ENCODE results near the gene SYNC. TPM values are rescaled to one million over a fixed set of nuclear protein-coding genes. Genes with fewer than 3 reads are reported as not detected.

Gene SYNC
- polyA plus RNA-seq, 3 donors: 0.05 TPM; not detected in 2

DNA sequence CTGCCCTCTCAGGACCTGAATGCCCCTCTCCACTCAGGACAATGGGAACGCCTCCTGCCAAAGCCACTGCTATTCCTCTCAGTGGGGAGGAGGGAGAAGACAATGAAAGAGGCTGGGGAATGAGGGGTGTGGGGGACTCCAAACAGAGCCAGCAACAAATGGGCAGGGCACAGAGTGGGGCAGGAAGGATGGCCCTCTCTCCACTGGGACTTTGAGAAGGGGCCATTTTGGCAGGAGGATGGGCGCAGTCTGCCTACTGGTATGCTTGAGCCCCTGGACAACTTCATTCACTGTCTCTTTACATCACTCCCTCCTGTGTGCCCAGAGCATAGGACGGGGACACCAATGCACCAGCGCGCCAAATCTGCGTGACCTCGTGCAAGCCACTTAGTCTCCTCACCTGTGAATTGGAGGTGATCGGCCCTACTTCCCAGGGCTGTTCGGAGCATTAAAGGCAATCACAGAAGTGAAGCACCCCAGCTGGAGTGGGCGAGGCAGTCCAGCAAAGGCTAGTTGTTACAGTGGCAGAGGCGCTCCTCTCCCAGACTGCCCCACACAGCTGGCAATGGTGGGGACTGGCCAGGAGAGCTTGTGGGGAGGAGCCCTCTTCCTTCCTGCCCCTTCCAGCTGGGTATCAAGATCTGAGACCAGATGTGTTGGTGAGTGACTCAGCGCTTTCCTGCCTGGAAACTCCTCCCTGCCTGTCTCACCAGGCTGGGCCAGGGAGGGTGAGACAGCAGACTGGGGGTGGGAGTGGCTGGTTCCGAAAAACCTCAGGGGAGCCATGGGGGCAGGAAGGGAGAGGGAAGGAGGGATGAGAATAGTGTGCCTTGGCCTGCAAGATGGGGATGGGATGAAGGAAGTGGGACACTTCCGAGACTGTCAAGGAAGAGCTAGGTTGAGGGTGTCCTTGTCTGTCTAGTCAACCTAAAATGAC lies 22.4 kb upstream of the SYNC start:
- DNase-seq: peak; percentile 23 to 69 (median 31)
- no peak overlapping the region for H3K9ac ChIP-seq (ENCODE audit: insufficient read depth, low read length, poor library complexity, severe bottlenecking)

DNA sequence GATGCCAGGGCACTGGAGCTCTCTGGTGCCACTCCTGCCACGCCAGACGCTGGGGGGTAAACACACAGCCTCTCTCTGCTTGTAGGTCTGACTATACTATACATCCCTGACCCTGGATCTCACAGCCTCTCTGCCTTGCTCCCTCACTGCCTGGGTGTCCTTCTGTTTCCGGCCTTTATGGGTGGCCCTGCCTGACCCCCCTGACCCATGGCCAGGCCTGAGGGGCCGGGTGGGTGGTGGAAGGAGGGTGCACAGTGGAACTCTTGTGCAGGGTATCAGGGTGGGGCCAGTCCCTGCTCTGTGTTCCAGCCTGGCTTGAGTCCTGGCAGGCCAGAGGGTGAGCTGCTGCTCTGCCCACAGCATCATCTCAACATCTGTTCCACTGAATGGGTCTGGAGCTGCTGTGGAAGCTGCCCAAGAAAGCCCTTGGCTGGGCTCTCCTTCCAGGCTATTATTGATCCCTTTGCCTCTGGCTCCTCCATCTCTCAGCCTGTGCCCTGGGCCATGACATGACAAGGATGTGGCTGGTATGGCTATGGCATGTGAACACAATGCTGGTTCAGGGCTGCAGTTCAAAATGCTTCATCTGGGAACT lies 17.2 kb upstream of the SYNC start:
- Mint-ChIP-seq H3K27me3 (ENCODE audit: low read depth in 3 of 3) (peaks cover 10 to 12% (median 11%) of the 10 kb centered on the region in 3 donors), H3K36me3 (no peaks in the 10 kb centered on the region), H3K27ac (peak overlapping the region in 2 of 7 donors; percentile 15 to 18), H3K4me3 (no peak overlapping the region), H3K4me1 (peaks cover 12% of the 10 kb centered on the region), H3K9me3 (no peaks in the 10 kb centered on the region)
- Histone ChIP-seq H3K9ac (ENCODE audit: insufficient read depth, low read length, poor library complexity, severe bottlenecking) (no peak overlapping the region), H3K9me3 (replicated peaks in 1 of 2; ENCODE audit: control insufficient read depth in 1 of 2, insufficient read depth in 1 of 2, low read length in 2 of 2) (no peaks in the 10 kb centered on the region), H3K79me2 (ENCODE audit: insufficient read depth, low read length) (no peaks in the 10 kb centered on the region), H3K4me2 (replicated peaks; ENCODE audit: extremely low read depth, low read length, poor library complexity, severe bottlenecking) (no peak overlapping the region), H3K36me3 (replicated peaks in 1 of 2; ENCODE audit: control insufficient read depth in 1 of 2, insufficient read depth in 2 of 2, low read length in 2 of 2) (no peaks in the 10 kb centered on the region), H2AFZ (ENCODE audit: insufficient read depth, low read depth, low read length, poor library complexity, severe bottlenecking) (no peak overlapping the region), H3K4me3 (replicated peaks in 1 of 3; ENCODE audit: low read depth in 2 of 3, low read length in 3 of 3) (no peak overlapping the region), H3K27me3 (ENCODE audit: control insufficient read depth in 2 of 2, insufficient read depth in 2 of 2, low read length in 2 of 2) (no peaks in the 10 kb centered on the region), H4K20me1 (ENCODE audit: insufficient read depth, low read length) (no peaks in the 10 kb centered on the region), H3K4me1 (ENCODE audit: control insufficient read depth in 1 of 2, insufficient read depth in 2 of 2, low read length in 2 of 2) (peaks cover 4 to 10% of the 10 kb centered on the region in 2 donors), H3K27ac (ENCODE audit: low read depth in 1 of 2, low read length in 2 of 2) (no peak overlapping the region)
- TF ChIP-seq, protein P1, sequence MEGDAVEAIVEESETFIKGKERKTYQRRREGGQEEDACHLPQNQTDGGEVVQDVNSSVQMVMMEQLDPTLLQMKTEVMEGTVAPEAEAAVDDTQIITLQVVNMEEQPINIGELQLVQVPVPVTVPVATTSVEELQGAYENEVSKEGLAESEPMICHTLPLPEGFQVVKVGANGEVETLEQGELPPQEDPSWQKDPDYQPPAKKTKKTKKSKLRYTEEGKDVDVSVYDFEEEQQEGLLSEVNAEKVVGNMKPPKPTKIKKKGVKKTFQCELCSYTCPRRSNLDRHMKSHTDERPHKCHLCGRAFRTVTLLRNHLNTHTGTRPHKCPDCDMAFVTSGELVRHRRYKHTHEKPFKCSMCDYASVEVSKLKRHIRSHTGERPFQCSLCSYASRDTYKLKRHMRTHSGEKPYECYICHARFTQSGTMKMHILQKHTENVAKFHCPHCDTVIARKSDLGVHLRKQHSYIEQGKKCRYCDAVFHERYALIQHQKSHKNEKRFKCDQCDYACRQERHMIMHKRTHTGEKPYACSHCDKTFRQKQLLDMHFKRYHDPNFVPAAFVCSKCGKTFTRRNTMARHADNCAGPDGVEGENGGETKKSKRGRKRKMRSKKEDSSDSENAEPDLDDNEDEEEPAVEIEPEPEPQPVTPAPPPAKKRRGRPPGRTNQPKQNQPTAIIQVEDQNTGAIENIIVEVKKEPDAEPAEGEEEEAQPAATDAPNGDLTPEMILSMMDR (IDR thresholded peaks at IDR 0.05): no peak
- 100% methylated on average over 2 of the region's 4 CpGs for WGBS (ENCODE audit: insufficient coverage)
- no peak for DNase-seq
- intact Hi-C loops (cut with micrococcal nuclease): no loop called here

More for the DNA sequence above, 22.4 kb upstream of the SYNC start:
- Mint-ChIP-seq H3K4me1 (peaks cover 14% of the 10 kb centered on the region), H3K27ac (peak overlapping the region in 2 of 7 donors; percentile 48 to 61), H3K27me3 (ENCODE audit: low read depth in 3 of 3) (peaks cover 6 to 11% (median 7%) of the 10 kb centered on the region in 3 donors), H3K36me3 (no peaks in the 10 kb centered on the region), H3K9me3 (peaks cover 0 to 2% (median 0%) of the 10 kb centered on the region in 7 donors), H3K4me3 (peak overlapping the region in 1 of 2 donors; percentile 72)
- TF ChIP-seq, protein P1 (IDR thresholded peaks at IDR 0.05): no peak
- Histone ChIP-seq H3K27me3 (ENCODE audit: control insufficient read depth in 2 of 2, insufficient read depth in 2 of 2, low read length in 2 of 2) (no peaks in the 10 kb centered on the region), H3K4me3 (replicated peaks in 1 of 3; ENCODE audit: low read depth in 2 of 3, low read length in 3 of 3) (peak overlapping the region in 1 of 3 experiments; percentile 26), H3K4me1 (ENCODE audit: control insufficient read depth in 1 of 2, insufficient read depth in 2 of 2, low read length in 2 of 2) (peaks cover 13 to 15% of the 10 kb centered on the region in 2 donors), H2AFZ (ENCODE audit: insufficient read depth, low read depth, low read length, poor library complexity, severe bottlenecking) (peak overlapping the region; percentile 9), H3K27ac (ENCODE audit: low read depth in 1 of 2, low read length in 2 of 2) (no peak overlapping the region), H3K9me3 (replicated peaks in 1 of 2; ENCODE audit: control insufficient read depth in 1 of 2, insufficient read depth in 1 of 2, low read length in 2 of 2) (no peaks in the 10 kb centered on the region), H3K79me2 (ENCODE audit: insufficient read depth, low read length) (no peaks in the 10 kb centered on the region), H3K4me2 (replicated peaks; ENCODE audit: extremely low read depth, low read length, poor library complexity, severe bottlenecking) (peak overlapping the region; percentile 51), H3K36me3 (replicated peaks in 1 of 2; ENCODE audit: control insufficient read depth in 1 of 2, insufficient read depth in 2 of 2, low read length in 2 of 2) (no peaks in the 10 kb centered on the region), H4K20me1 (ENCODE audit: insufficient read depth, low read length) (no peaks in the 10 kb centered on the region)
- intact Hi-C loops (cut with micrococcal nuclease): no loop called here
- WGBS (ENCODE audit: insufficient coverage): 25% methylated on average over 9 of the region's 14 CpGs

Data from CD14-positive monocyte (primary cell).